Loucy (cell line): ENCODE measurements around the gene GOLGA6L2.

Experiments used
- EZH2phosphoT487 ChIP-seq: fragments of 200-600 bp; IDR thresholded peaks from 2 replicates; pipeline ENCODE4 v1.6.1; 2018; ENCODE audit warnings: antibody characterized with exemption, mild to moderate bottlenecking, moderate library complexity, borderline replicate concordance
- TF ChIP-seq, protein P1 (sequence below): fragments of 200-600 bp; sonication (generic); conservative IDR thresholded peaks from 2 replicates; pipeline ENCODE4 v1.5.1; 2014; ENCODE audit warnings: mild to moderate bottlenecking, antibody characterized with exemption, low read length

DNA sequence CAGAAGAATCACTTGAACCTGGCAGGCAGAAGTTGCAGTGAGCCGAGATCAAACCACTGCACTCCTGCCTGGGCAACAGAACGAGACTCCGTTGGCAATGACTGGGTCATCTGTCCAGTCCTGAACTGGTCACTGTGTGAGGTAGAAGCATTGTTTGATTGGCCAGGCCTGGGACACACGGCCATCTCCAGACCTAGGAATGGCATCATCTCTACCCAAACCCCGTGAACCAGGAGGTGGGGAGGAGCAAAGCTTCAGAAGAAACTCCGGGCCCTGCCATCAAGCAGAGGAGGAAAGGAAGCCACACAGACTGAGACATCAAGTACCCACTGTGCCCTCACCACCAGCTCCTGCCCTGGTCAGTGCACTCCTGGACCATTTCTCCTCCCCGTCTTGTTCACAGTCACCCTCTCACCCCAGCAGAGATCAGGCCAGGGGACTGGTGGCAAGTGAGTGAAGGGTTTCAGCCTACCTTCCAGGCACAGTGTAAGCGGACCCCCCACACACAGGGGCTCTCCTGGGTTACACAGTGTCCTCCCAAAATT is 31.6 kb downstream of the GOLGA6L2 start:
- TF ChIP-seq, protein P1, sequence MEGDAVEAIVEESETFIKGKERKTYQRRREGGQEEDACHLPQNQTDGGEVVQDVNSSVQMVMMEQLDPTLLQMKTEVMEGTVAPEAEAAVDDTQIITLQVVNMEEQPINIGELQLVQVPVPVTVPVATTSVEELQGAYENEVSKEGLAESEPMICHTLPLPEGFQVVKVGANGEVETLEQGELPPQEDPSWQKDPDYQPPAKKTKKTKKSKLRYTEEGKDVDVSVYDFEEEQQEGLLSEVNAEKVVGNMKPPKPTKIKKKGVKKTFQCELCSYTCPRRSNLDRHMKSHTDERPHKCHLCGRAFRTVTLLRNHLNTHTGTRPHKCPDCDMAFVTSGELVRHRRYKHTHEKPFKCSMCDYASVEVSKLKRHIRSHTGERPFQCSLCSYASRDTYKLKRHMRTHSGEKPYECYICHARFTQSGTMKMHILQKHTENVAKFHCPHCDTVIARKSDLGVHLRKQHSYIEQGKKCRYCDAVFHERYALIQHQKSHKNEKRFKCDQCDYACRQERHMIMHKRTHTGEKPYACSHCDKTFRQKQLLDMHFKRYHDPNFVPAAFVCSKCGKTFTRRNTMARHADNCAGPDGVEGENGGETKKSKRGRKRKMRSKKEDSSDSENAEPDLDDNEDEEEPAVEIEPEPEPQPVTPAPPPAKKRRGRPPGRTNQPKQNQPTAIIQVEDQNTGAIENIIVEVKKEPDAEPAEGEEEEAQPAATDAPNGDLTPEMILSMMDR, result no peak
- no peak for TF ChIP-seq EZH2phosphoT487
